Heart left ventricle (tissue), 16 donors: Measurements from ENCODE around the gene CACNA1F. TPM values are rescaled to one million over a fixed set of nuclear protein-coding genes. Genes with fewer than 3 reads are reported as not detected.

Experiments
- ATAC-seq, 4 donors: fragments of 200-7000 bp; cut with Tn5 transposase; one replicate each; pipeline ENCODE4 v1.9.1; 2020 to 2022; ENCODE audit warnings: moderate library complexity in 4 of 4, mild to moderate bottlenecking in 3 of 4, moderate number of reproducible peaks in 1 of 4
- DNase-seq, 5 donors: peaks; one replicate each; pipeline ENCODE4 v3.0.0-alpha.2; 2020
- H3K27ac ChIP-seq, 12 donors: fragments of 200-600 bp; sonication (generic) in 4 of 12; one replicate each; pipeline versions ENCODE4 v1.5.0 to v1.8.0; 2016 to 2022; ENCODE audit warnings: mild to moderate bottlenecking in 2 of 12
- H3K27me3 ChIP-seq, 9 donors: fragments of 200-600 bp; sonication (generic) in 2 of 9; one replicate each; pipeline versions ENCODE4 v1.5.1 to v1.8.0; 2016 to 2022; ENCODE audit warnings: mild to moderate bottlenecking in 3 of 9
- H3K36me3 ChIP-seq, 9 donors: fragments of 200-600 bp; sonication (generic) in 2 of 9; one replicate each; pipeline versions ENCODE4 v1.5.0 to v1.8.0; 2018 to 2022; ENCODE audit warnings: mild to moderate bottlenecking in 2 of 9
- H3K4me1 ChIP-seq, 12 donors: fragments of 200-600 bp; sonication (generic) in 4 of 12; one replicate each; pipeline versions ENCODE4 v1.5.0 to v1.8.0; 2016 to 2022; ENCODE audit warnings: mild to moderate bottlenecking in 3 of 12
- H3K4me3 ChIP-seq, 12 donors: fragments of 200-600 bp; sonication (generic) in 4 of 12; one replicate each; pipeline versions ENCODE4 v1.5.0 to v1.8.0; 2017 to 2022; ENCODE audit warnings: mild to moderate bottlenecking in 9 of 12, moderate library complexity in 4 of 12
- H3K9me3 ChIP-seq, 12 donors: fragments of 200-600 bp; sonication (generic) in 4 of 12; one replicate each; pipeline versions ENCODE4 v1.5.0 to v1.8.0; 2016 to 2022; ENCODE audit warnings: mild to moderate bottlenecking in 1 of 12
- CTCF ChIP-seq, 12 donors: fragments of 200-600 bp; sonication (generic) in 4 of 12; IDR thresholded peaks; one replicate each; pipeline versions ENCODE4 v1.5.0 to v1.8.0; 2018 to 2022; ENCODE audit warnings: antibody characterized with exemption in 12 of 12, mild to moderate bottlenecking in 5 of 12
- POLR2A ChIP-seq, 2 donors: fragments of 450-650 bp; IDR thresholded peaks; one replicate each; pipeline ENCODE4 v1.6.1; 2017; ENCODE audit warnings: antibody characterized with exemption in 2 of 2, mild to moderate bottlenecking in 2 of 2, moderate library complexity in 2 of 2
- WGBS, 4 donors: extraction: QIAGEN DNeasy Blood & Tissue Kit in 2 of 4; methylation state at CpG; one replicate each; pipeline versions ENCODE4 v1.1.5 to v1.1.7; 2013 to 2018; 5-methylcytosine and 5-hydroxymethylcytosine counted together
- intact Hi-C, 10 donors: fragments of 100-400 bp; cut with DNase I; formaldehyde crosslinking; loops; one replicate each; pipeline versions ENCODE4 v1.11.1 to v1.14.2; 2022
- polyA plus RNA-seq, 2 donors: library from polyadenylated mRNA; stranded (reverse); fragments of 200-250 nt; gene quantifications; one replicate each; pipeline ENCODE4 v1.2.3, GENCODE V29; 2013
- total RNA-seq, 9 donors: library from RNA; depleted of rRNA in 2 of 9; stranded (reverse); fragments of >200 nt in 2 of 9; fragmentation: NEBNext Ultra II Directional in 3 of 9; extraction: Animal tissue kit (Norgen Biotek cat#: 25700) in 3 of 9; gene quantifications; one replicate each; pipeline versions ENCODE4 v1.1.0 to v1.2.4, GENCODE V29; 2016 to 2023
- donor health status: ischemic (EF 13 %, LVEDD 7.1; RV severe dilation, severe dysfunction).
- donor health status: healthy with polysubstance abuse.
- donor health status: DM: no; HTN: yes; CAD: no.
- donor health status: DM: no; HTN: no; CAD: no.
- donor health status: ischemic (EF 25% LVEDD 6.9; RV normal size, moderate dysfunction).
- donor health status: ischemic (EF 25% LVEDD 5.7; RV mildly dilated, moderate dysfunction).
- donor health status: healthy.
- donor health status: DM: yes; HTN: yes; CAD: no.
- donor health status: ischemic (EF 35%, LVEDD 5.7; RV mildly dilated, moderate dysfunction).
- donor health status: nonischemic (EF 11% LVEDD 7.7; RV severe dilation, severe dysfunction).
- donor health status: DM: yes; HTN: yes; CAD: no.
- donor health status: PGD.
- donor health status: ischemic (EF 29% LVEDD 5.4; RV normal size, mild dysfunction).
- donor health status: nonischemic (EF 23%, LVEDD 6.1; RV moderate dilation, normal function).

CACNA1F gene
- total and polyA plus RNA-seq, 11 donors = 0.04 to 0.37 (median 0.07) TPM; not detected in 3

- no peak for ATAC-seq
- Histone ChIP-seq H3K9me3 (no peaks in the 10 kb centered on the region), H3K4me3 (no peak overlapping the region), H3K4me1 (no peaks in the 10 kb centered on the region), H3K36me3 (no peaks in the 10 kb centered on the region), H3K27ac (no peak overlapping the region), H3K27me3 (peaks cover 0 to 6% (median 0%) of the 10 kb centered on the region in 9 donors)
- no peak for DNase-seq
- TF ChIP-seq POLR2A (IDR thresholded peaks at IDR 0.05) = no peak
- TF ChIP-seq CTCF (IDR thresholded peaks at IDR 0.05) = no peak
- 65 to 87% (median 79%) methylated on average over 7 to 9 of the region's 9 CpGs for WGBS, 4 donors
- intact Hi-C loops = no loop called here
Observed at GRCh38 chrX:49256268-49256995, 23.3 kb upstream of the CACNA1F start.

GRCh38 chrX:49254639-49255038 lies 21.5 kb upstream of the CACNA1F start:
- peaks cover 0 to 6% (median 0%) of the 10 kb centered on the region in 9 donors for H3K27me3 ChIP-seq
- H3K27ac ChIP-seq = no peak overlapping the region
- 81 to 97% (median 90%) methylated on average over 7 of the region's 7 CpGs for WGBS, 4 donors
- H3K4me3 ChIP-seq = no peak overlapping the region
- H3K9me3 ChIP-seq = no peaks in the 10 kb centered on the region
- H3K36me3 ChIP-seq = peaks cover 0 to 7% (median 0%) of the 10 kb centered on the region in 9 donors
- H3K4me1 ChIP-seq = no peaks in the 10 kb centered on the region
- intact Hi-C loops = no loop called here
- no peak for ATAC-seq
- TF ChIP-seq CTCF (IDR thresholded peaks at IDR 0.05) (no peak), POLR2A (IDR thresholded peaks at IDR 0.05) (no peak)
- no peak for DNase-seq

GRCh38 chrX:49251325-49251724 lies 18.2 kb upstream of the CACNA1F start:
- H3K27ac ChIP-seq = no peak overlapping the region
- H3K4me1 ChIP-seq = no peaks in the 10 kb centered on the region
- ATAC-seq (no peak), DNase-seq (no peak)
- 82 to 94% (median 90%) methylated on average over 11 to 13 of the region's 13 CpGs for WGBS, 4 donors
- H3K27me3 ChIP-seq = no peaks in the 10 kb centered on the region
- H3K4me3 ChIP-seq = no peak overlapping the region
- peaks cover 0 to 23% (median 1%) of the 10 kb centered on the region in 9 donors for H3K36me3 ChIP-seq
- H3K9me3 ChIP-seq = no peaks in the 10 kb centered on the region
- intact Hi-C loops = no loop called here
- TF ChIP-seq CTCF (IDR thresholded peaks at IDR 0.05) (no peak), POLR2A (IDR thresholded peaks at IDR 0.05) (no peak)

GRCh38 chrX:49250578-49250977 lies 17.4 kb upstream of the CACNA1F start:
- H3K27ac ChIP-seq = no peak overlapping the region
- WGBS, 4 donors = 84 to 91% (median 91%) methylated on average over 9 of the region's 9 CpGs
- no peaks in the 10 kb centered on the region for H3K9me3 ChIP-seq
- DNase-seq (no peak), ATAC-seq (no peak)
- TF ChIP-seq CTCF (IDR thresholded peaks at IDR 0.05) (no peak), POLR2A (IDR thresholded peaks at IDR 0.05) (no peak)
- no peak overlapping the region for H3K4me3 ChIP-seq
- H3K36me3 ChIP-seq = peaks cover 0 to 28% (median 3%) of the 10 kb centered on the region in 9 donors
- H3K27me3 ChIP-seq = no peaks in the 10 kb centered on the region
- no peaks in the 10 kb centered on the region for H3K4me1 ChIP-seq
- intact Hi-C loops = no loop called here
